CD4-positive, CD25-positive, alpha-beta regulatory T cell (primary cell): ENCODE measurements around the gene TAX1BP1. TPM values are rescaled to one million over a fixed set of nuclear protein-coding genes. Genes with fewer than 3 reads are reported as not detected.
"Not testable (repeated sequence)": the region's sequence is repeated elsewhere in the genome, so short reads cannot be mapped to it uniquely, and the experiment has no call there.

Source experiments
- ATAC-seq, 2 donors: fragments of 150-1000 bp; cut with Tn5 transposase; one replicate each; pipeline ENCODE4 v1.10.0; 2021; ENCODE audit warnings: low read depth in 2 of 2, moderate number of reproducible peaks in 2 of 2, moderate library complexity in 1 of 2
- DNase-seq, 3 donors: peaks; one replicate each; pipeline versions ENCODE4 v3.0.0 to v3.0.0-alpha.2; 2012 to 2022; ENCODE audit warnings: mixed read lengths in 1 of 3
- H3K27ac ChIP-seq: one replicate; pipeline ENCODE4 v1.7.0; 2013; ENCODE audit warnings: mild to moderate bottlenecking, low read length; ENCODE audit not compliant: insufficient read depth, poor library complexity, severe bottlenecking
- H3K27me3 ChIP-seq: one replicate; pipeline ENCODE4 v1.7.0; 2013; ENCODE audit warnings: low read length; ENCODE audit not compliant: control insufficient read depth, insufficient read depth
- H3K36me3 ChIP-seq: one replicate; pipeline ENCODE4 v1.7.0; 2013; ENCODE audit warnings: mild to moderate bottlenecking, low read length, moderate library complexity; ENCODE audit not compliant: control insufficient read depth, insufficient read depth
- H3K4me1 ChIP-seq: 2 replicates; pipeline ENCODE4 v1.7.0; 2013; ENCODE audit warnings: mild to moderate bottlenecking, low read length; ENCODE audit not compliant: insufficient read depth, control insufficient read depth, poor library complexity, severe bottlenecking
- H3K4me3 ChIP-seq: one replicate; pipeline ENCODE4 v1.7.0; 2013; ENCODE audit warnings: low read depth, mild to moderate bottlenecking, low read length, moderate library complexity
- H3K9me3 ChIP-seq, 2 experiments: 1 replicate in 1 of 2; 2 replicates in 1 of 2; pipeline ENCODE4 v1.7.0; 2013; ENCODE audit warnings: low read length in 2 of 2, mild to moderate bottlenecking in 1 of 2, moderate library complexity in 1 of 2; ENCODE audit not compliant: control insufficient read depth in 2 of 2
- H3K27ac Mint-ChIP-seq, 3 donors: one replicate each; pipeline ENCODE4 v1.8.0; 2020 to 2022; ENCODE audit warnings: mild to moderate bottlenecking in 3 of 3, mixed read lengths in 3 of 3, moderate library complexity in 2 of 3
- H3K27me3 Mint-ChIP-seq: one replicate; pipeline ENCODE4 v1.8.0; 2022; ENCODE audit warnings: mild to moderate bottlenecking, mixed read lengths
- H3K36me3 Mint-ChIP-seq: one replicate; pipeline ENCODE4 v1.8.0; 2020; ENCODE audit warnings: mixed read lengths
- H3K4me1 Mint-ChIP-seq, 4 donors: one replicate each; pipeline ENCODE4 v1.8.0; 2020 to 2022; ENCODE audit warnings: mixed read lengths in 4 of 4, mild to moderate bottlenecking in 1 of 4
- H3K4me3 Mint-ChIP-seq, 4 donors: one replicate each; pipeline ENCODE4 v1.8.0; 2020 to 2022; ENCODE audit warnings: mild to moderate bottlenecking in 4 of 4, mixed read lengths in 4 of 4, moderate library complexity in 3 of 4
- H3K9me3 Mint-ChIP-seq, 7 donors: one replicate each; pipeline ENCODE4 v1.8.0; 2020 to 2022; ENCODE audit warnings: mixed read lengths in 7 of 7, mild to moderate bottlenecking in 3 of 7, moderate library complexity in 2 of 7
- polyA plus RNA-seq, 4 donors: library from polyadenylated mRNA; unstranded; fragments of 300-500 nt; fragmentation: Illumina TruSeq; gene quantifications; one replicate each; pipeline ENCODE4 v1.2.3, GENCODE V29; 2021
- total RNA-seq: library from RNA; stranded (reverse); gene quantifications from one replicate; pipeline ENCODE4 v1.2.3, GENCODE V29; 2022

The TAX1BP1 gene
- total and polyA plus RNA-seq, 5 donors from 2014 or later: 107 to 159 (median 130) TPM

- Histone ChIP-seq H3K27me3 (no peaks in the 10 kb centered on the region), H3K36me3 (no peaks in the 10 kb centered on the region), H3K4me1 (no peaks in the 10 kb centered on the region), H3K4me3 (no peak overlapping the region), H3K9me3 (no peaks in the 10 kb centered on the region), H3K27ac (no peak overlapping the region)
- Mint-ChIP-seq H3K27me3 (no peaks in the 10 kb centered on the region), H3K4me3 (no peak overlapping the region), H3K4me1 (peaks cover 0 to 11% (median 4%) of the 10 kb centered on the region in 4 donors), H3K36me3 (peaks cover 8% of the 10 kb centered on the region), H3K27ac (no peak overlapping the region), H3K9me3 (peaks cover 0 to 3% (median 0%) of the 10 kb centered on the region in 7 donors)
- DNase-seq: no peak
- ATAC-seq: no peak
Measured at GRCh38 chr7:27850531-27850930, 110.6 kb downstream of the TAX1BP1 start.

- H3K4me1 Mint-ChIP-seq: peaks cover 0 to 16% (median 9%) of the 10 kb centered on the region in 4 donors
- H3K27ac ChIP-seq: not testable (repeated sequence)
Measured at GRCh38 chr7:27856703-27857485, 116.9 kb downstream of the TAX1BP1 start.

GRCh38 chr7:27860800-27861199, 120.8 kb downstream of the TAX1BP1 start:
- Histone ChIP-seq H3K9me3 (no peaks in the 10 kb centered on the region), H3K36me3 (peaks cover 4% of the 10 kb centered on the region), H3K4me3 (no peak overlapping the region), H3K27me3 (no peaks in the 10 kb centered on the region), H3K4me1 (no peaks in the 10 kb centered on the region), H3K27ac (no peak overlapping the region)
- peak overlapping the region in 2 of 3 donors; percentile 50 to 82 for H3K27ac Mint-ChIP-seq
- peaks cover 0 to 3% (median 0%) of the 10 kb centered on the region in 7 donors for H3K9me3 Mint-ChIP-seq
- DNase-seq (no peak), ATAC-seq (no peak)
- peaks cover 0 to 9% (median 5%) of the 10 kb centered on the region in 4 donors for H3K4me1 Mint-ChIP-seq
- no peak overlapping the region for H3K4me3 Mint-ChIP-seq
- H3K27me3 Mint-ChIP-seq: no peaks in the 10 kb centered on the region
- H3K36me3 Mint-ChIP-seq: peaks cover 28% of the 10 kb centered on the region

More at GRCh38 chr7:27856703-27857485, 116.9 kb downstream of the TAX1BP1 start:
- DNase-seq, H3K27me3 ChIP-seq, H3K27me3 Mint-ChIP-seq, H3K4me3 Mint-ChIP-seq, H3K4me3 ChIP-seq, H3K9me3 Mint-ChIP-seq, ATAC-seq, H3K9me3 ChIP-seq, H3K4me1 ChIP-seq, H3K27ac Mint-ChIP-seq, H3K36me3 ChIP-seq: not testable (repeated sequence)
- H3K36me3 Mint-ChIP-seq: peaks cover 31% of the 10 kb centered on the region

- no peaks in the 10 kb centered on the region for H3K27me3 Mint-ChIP-seq
- no peak overlapping the region for H3K4me3 Mint-ChIP-seq
- H3K27me3 ChIP-seq: no peaks in the 10 kb centered on the region
- peaks cover 5 to 11% (median 7%) of the 10 kb centered on the region in 4 donors for H3K4me1 Mint-ChIP-seq
- H3K36me3 ChIP-seq: peaks cover 4% of the 10 kb centered on the region
- ATAC-seq: no peak
- H3K36me3 Mint-ChIP-seq: peaks cover 24% of the 10 kb centered on the region
- peak overlapping the region in 1 of 3 donors; percentile 5 for H3K27ac Mint-ChIP-seq
- H3K9me3 Mint-ChIP-seq: peaks cover 0 to 3% (median 0%) of the 10 kb centered on the region in 7 donors
- H3K27ac ChIP-seq: no peak overlapping the region
- no peak overlapping the region for H3K4me3 ChIP-seq
- no peaks in the 10 kb centered on the region for H3K4me1 ChIP-seq
- no peak for DNase-seq
- no peaks in the 10 kb centered on the region for H3K9me3 ChIP-seq
Measured at GRCh38 chr7:27861747-27862146, 121.8 kb downstream of the TAX1BP1 start.

GRCh38 chr7:27863880-27864279, 123.9 kb downstream of the TAX1BP1 start:
- peaks cover 29% of the 10 kb centered on the region for H3K36me3 Mint-ChIP-seq

GRCh38 chr7:27866256-27866655, 126.3 kb downstream of the TAX1BP1 start:
- DNase-seq (peak in 1 of 3 donors; percentile 25), ATAC-seq (no peak)
- H3K36me3 Mint-ChIP-seq: peaks cover 17% of the 10 kb centered on the region
- H3K27me3 Mint-ChIP-seq: no peaks in the 10 kb centered on the region
- Histone ChIP-seq H3K27ac (no peak overlapping the region), H3K36me3 (peaks cover 5% of the 10 kb centered on the region), H3K9me3 (no peaks in the 10 kb centered on the region), H3K4me3 (no peak overlapping the region), H3K27me3 (no peaks in the 10 kb centered on the region), H3K4me1 (no peaks in the 10 kb centered on the region)
- peak overlapping the region in 2 of 3 donors; percentile 2 to 62 for H3K27ac Mint-ChIP-seq
- H3K4me1 Mint-ChIP-seq: peaks cover 2 to 15% (median 9%) of the 10 kb centered on the region in 4 donors
- no peak overlapping the region for H3K4me3 Mint-ChIP-seq
- H3K9me3 Mint-ChIP-seq: peaks cover 0 to 2% (median 0%) of the 10 kb centered on the region in 7 donors

More at GRCh38 chr7:27863880-27864279, 123.9 kb downstream of the TAX1BP1 start:
- Mint-ChIP-seq H3K27me3 (no peaks in the 10 kb centered on the region), H3K9me3 (peaks cover 0 to 2% (median 0%) of the 10 kb centered on the region in 7 donors), H3K4me1 (peaks cover 5 to 18% (median 10%) of the 10 kb centered on the region in 4 donors), H3K4me3 (no peak overlapping the region), H3K27ac (no peak overlapping the region)
- Histone ChIP-seq H3K27me3 (no peaks in the 10 kb centered on the region), H3K9me3 (no peaks in the 10 kb centered on the region), H3K4me3 (no peak overlapping the region), H3K27ac (no peak overlapping the region), H3K4me1 (no peaks in the 10 kb centered on the region), H3K36me3 (peaks cover 5% of the 10 kb centered on the region)
- DNase-seq (no peak), ATAC-seq (no peak)

GRCh38 chr7:27866828-27867672, 127.1 kb downstream of the TAX1BP1 start:
- no peaks in the 10 kb centered on the region for H3K9me3 ChIP-seq
- ATAC-seq (no peak), DNase-seq (no peak)
- no peaks in the 10 kb centered on the region for H3K4me1 ChIP-seq
- no peak overlapping the region for H3K4me3 ChIP-seq
- Mint-ChIP-seq H3K27ac (peak overlapping the region in 1 of 3 donors; percentile 65), H3K36me3 (peaks cover 16% of the 10 kb centered on the region), H3K9me3 (peaks cover 0 to 2% (median 0%) of the 10 kb centered on the region in 7 donors), H3K4me1 (peaks cover 0 to 12% (median 9%) of the 10 kb centered on the region in 4 donors), H3K4me3 (no peak overlapping the region), H3K27me3 (no peaks in the 10 kb centered on the region)
- H3K27ac ChIP-seq: no peak overlapping the region
- H3K36me3 ChIP-seq: peaks cover 5% of the 10 kb centered on the region
- H3K27me3 ChIP-seq: no peaks in the 10 kb centered on the region
